GM06990 (cell line): ENCODE measurements around the gene TRIM29.

Source experiments
- DNase-seq: peaks from one replicate; pipeline ENCODE4 v3.0.0-alpha.2; 2011; ENCODE audit not compliant: insufficient read length; ENCODE audit errors: extremely low read depth
- H3K27me3 ChIP-seq: replicated peaks from 2 replicates; pipeline ENCODE4 v1.6.0; 2011; ENCODE audit warnings: low read length; ENCODE audit not compliant: control insufficient read depth, insufficient read depth
- H3K36me3 ChIP-seq: 2 replicates; pipeline ENCODE4 v1.5.1; 2011; ENCODE audit warnings: low read length; ENCODE audit not compliant: control insufficient read depth, insufficient read depth
- H3K4me3 ChIP-seq: replicated peaks from 2 replicates; pipeline ENCODE4 v1.5.1; 2011; ENCODE audit warnings: low read depth, mild to moderate bottlenecking, control low read depth, low read length
- CTCF ChIP-seq: IDR thresholded peaks from 2 replicates; pipeline ENCODE4 v1.5.1; 2011; ENCODE audit warnings: low read length, control low read depth, mild to moderate bottlenecking, inconsistent platforms; ENCODE audit not compliant: insufficient read depth, poor library complexity, severe bottlenecking

TRIM29 gene

GRCh38 chr11:120151536-120151935 is 13.6 kb upstream of the TRIM29 start:
- DNase-seq, result no peak
- Histone ChIP-seq H3K4me3 (no peak overlapping the region), H3K27me3 (no peaks in the 10 kb centered on the region; the same call in 1 of the 2 replicates), H3K36me3 (no peaks in the 10 kb centered on the region)
- TF ChIP-seq CTCF, result no peak

- no peaks in the 10 kb centered on the region for H3K36me3 ChIP-seq
- TF ChIP-seq CTCF, result no peak
- no peak for DNase-seq
- no peaks in the 10 kb centered on the region; the same call in none of the 2 replicates for H3K27me3 ChIP-seq
- H3K4me3 ChIP-seq, result no peak overlapping the region
These were observed 11.3 kb upstream of the TRIM29 start for GRCh38 chr11:120149246-120149645.

- no peaks in the 10 kb centered on the region; the same call in none of the 2 replicates for H3K27me3 ChIP-seq
- no peak for TF ChIP-seq CTCF
- DNase-seq, result no peak
- H3K4me3 ChIP-seq, result no peak overlapping the region
- no peaks in the 10 kb centered on the region for H3K36me3 ChIP-seq
These were observed 10.0 kb upstream of the TRIM29 start for GRCh38 chr11:120147950-120148270.

GRCh38 chr11:120147094-120147949 is 9.4 kb upstream of the TRIM29 start:
- H3K36me3 ChIP-seq, result no peaks in the 10 kb centered on the region

GRCh38 chr11:120146413-120147093 is 8.6 kb upstream of the TRIM29 start:
- Histone ChIP-seq H3K36me3 (no peaks in the 10 kb centered on the region), H3K4me3 (no peak overlapping the region), H3K27me3 (no peaks in the 10 kb centered on the region; the same call in none of the 2 replicates)
- TF ChIP-seq CTCF, result no peak
- DNase-seq, result no peak

More at GRCh38 chr11:120147094-120147949, 9.4 kb upstream of the TRIM29 start:
- no peak for TF ChIP-seq CTCF
- Histone ChIP-seq H3K4me3 (no peak overlapping the region), H3K27me3 (no peaks in the 10 kb centered on the region; the same call in none of the 2 replicates)
- DNase-seq, result no peak
